ENCODE measurements around the gene CLCN6. TPM values are rescaled to one million over a fixed set of nuclear protein-coding genes. Genes with fewer than 3 reads are reported as not detected.

CLCN6 gene
- polyA plus RNA-seq, 2 of the 4 experiments (the other 2 are of a cell fraction) = 5.7 to 9.0 TPM

GRCh38 chr1:11781297-11781696 is 24.7 kb upstream of the CLCN6 start:
- 81% methylated on average over 12 of the region's 12 CpGs for WGBS (ENCODE audit: missing lambda C conversion rate)
- ChIA-PET CTCF (no interaction called here), POLR2A (no interaction called here)
- DNase-seq (ENCODE audit: low read depth in 1 of 2, low spot score in 1 of 2) (no peak), ATAC-seq (no peak), FAIRE-seq (no peak)
- Histone ChIP-seq H3K4me1 (no peaks in the 10 kb centered on the region), H3K27ac (no peak overlapping the region), H3K4me3 (no peak overlapping the region), H3K9me3 (no peaks in the 10 kb centered on the region), H3K4me2 (no peak overlapping the region)
- TF ChIP-seq EHF (CRISPR knock-in tag; IDR thresholded peaks at IDR 0.05) (no peak), ZC3H11A (IDR thresholded peaks at IDR 0.05) (no peak), EHMT2 (IDR thresholded peaks at IDR 0.05; ENCODE audit: low read depth) (no peak), EP300 (IDR thresholded peaks at IDR 0.05) (no peak), HOXB13 (CRISPR knock-in tag; IDR thresholded peaks at IDR 0.05; ENCODE audit: low read depth) (no peak), HOXA7 (CRISPR knock-in tag; IDR thresholded peaks at IDR 0.05) (no peak), REST (IDR thresholded peaks at IDR 0.05) (no peak), CBX2 (IDR thresholded peaks at IDR 0.05; ENCODE audit: borderline replicate concordance, low read depth) (no peak), FOSB (CRISPR knock-in tag; IDR thresholded peaks at IDR 0.05) (no peak), RARB (CRISPR knock-in tag; IDR thresholded peaks at IDR 0.05) (no peak), HOXB5 (CRISPR knock-in tag; IDR thresholded peaks at IDR 0.05) (no peak), NPAS2 (CRISPR knock-in tag; IDR thresholded peaks at IDR 0.05; ENCODE audit: borderline replicate concordance) (no peak), SREBF2 (IDR thresholded peaks at IDR 0.05) (no peak), KDM1A (IDR thresholded peaks at IDR 0.05; ENCODE audit: low read depth) (no peak), ZFP36 (IDR thresholded peaks at IDR 0.05; ENCODE audit: borderline replicate concordance, partially characterized antibody) (no peak)
- TF ChIP-seq, protein P1, sequence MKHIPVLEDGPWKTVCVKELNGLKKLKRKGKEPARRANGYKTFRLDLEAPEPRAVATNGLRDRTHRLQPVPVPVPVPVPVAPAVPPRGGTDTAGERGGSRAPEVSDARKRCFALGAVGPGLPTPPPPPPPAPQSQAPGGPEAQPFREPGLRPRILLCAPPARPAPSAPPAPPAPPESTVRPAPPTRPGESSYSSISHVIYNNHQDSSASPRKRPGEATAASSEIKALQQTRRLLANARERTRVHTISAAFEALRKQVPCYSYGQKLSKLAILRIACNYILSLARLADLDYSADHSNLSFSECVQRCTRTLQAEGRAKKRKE (CRISPR knock-in tag; IDR thresholded peaks at IDR 0.05; ENCODE audit: low read depth) = no peak

DNA sequence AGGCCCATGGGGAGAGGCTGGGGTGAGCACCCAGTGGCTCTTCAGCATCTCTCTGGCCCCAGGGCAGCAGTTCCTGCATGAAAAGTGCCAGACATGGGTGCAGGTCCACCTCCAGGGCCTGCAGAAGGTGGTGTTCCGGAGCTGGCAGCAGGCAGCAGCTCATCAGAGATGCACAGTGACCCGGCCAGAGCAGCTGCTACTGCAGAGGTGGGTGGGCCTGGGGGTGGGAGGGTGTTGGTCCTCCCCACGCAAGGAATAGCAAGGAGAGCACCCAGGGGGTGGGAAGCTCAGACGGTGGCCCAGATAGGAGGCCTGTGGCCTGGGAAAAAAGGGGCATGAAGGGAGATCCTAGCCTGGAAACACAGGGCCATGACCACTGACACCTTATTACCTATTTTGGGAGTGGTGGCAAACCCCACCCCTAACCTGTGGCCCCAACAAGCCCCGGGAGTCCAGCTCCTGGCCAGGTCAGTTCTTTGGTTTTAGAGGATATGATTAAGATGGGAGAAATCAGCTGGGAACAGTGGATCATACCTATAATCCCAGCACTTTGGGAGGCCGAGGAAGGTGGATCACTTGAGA is 23.8 kb upstream of the CLCN6 start:
- no peak overlapping the region for H3K4me2 ChIP-seq
- 78% methylated on average over 3 of the region's 6 CpGs for WGBS (ENCODE audit: missing lambda C conversion rate)
- CTCF ChIA-PET = interaction anchor here (0.7 kb wide), 1 partner anchor 86 kb away, joined by 3 read pairs; no protein-coding TSS in a partner anchor

DNA sequence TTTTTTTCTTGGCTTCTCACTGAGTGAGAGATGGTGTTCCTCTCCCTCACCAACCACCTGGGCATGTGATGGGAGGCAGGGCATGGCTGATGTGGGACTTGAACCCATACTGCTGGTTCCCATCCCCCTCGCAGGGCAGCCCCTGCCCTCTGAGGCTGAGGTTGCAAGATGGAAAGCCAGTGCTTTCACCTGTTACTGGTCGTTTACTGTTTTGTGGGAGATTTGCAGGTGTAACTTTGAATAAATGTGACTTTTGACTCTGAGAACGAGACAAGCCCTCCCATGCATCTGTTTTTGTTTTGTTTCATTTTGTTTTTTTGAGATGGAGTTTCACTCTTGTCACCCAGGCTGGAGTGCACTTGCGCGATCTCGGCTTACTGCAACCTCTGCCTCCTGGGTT is 22.4 kb upstream of the CLCN6 start:
- ATAC-seq (no peak), DNase-seq (ENCODE audit: low read depth in 1 of 2, low spot score in 1 of 2) (no peak), FAIRE-seq (no peak)
- ChIA-PET POLR2A (no interaction called here), CTCF (interaction anchor here (1.4 to 4.7 kb wide), 3 partner anchors 9 to 22 kb away, joined by 5 to 26 read pairs (median 7); partner anchors contain the start of gene C1orf167)
- Histone ChIP-seq H3K4me2 (no peak overlapping the region), H3K27ac (no peak overlapping the region), H3K4me1 (peaks cover 10% of the 10 kb centered on the region), H3K4me3 (no peak overlapping the region), H3K9me3 (no peaks in the 10 kb centered on the region)
- WGBS (ENCODE audit: missing lambda C conversion rate) = 79% methylated on average over 5 of the region's 6 CpGs
- TF ChIP-seq CHD4 (IDR thresholded peaks at IDR 0.05; ENCODE audit: borderline replicate concordance) (no peak), SREBF2 (IDR thresholded peaks at IDR 0.05) (no peak), CBX8 (IDR thresholded peaks at IDR 0.05) (no peak), ZSCAN20 (CRISPR knock-in tag; IDR thresholded peaks at IDR 0.05) (no peak), HMGXB4 (CRISPR knock-in tag; IDR thresholded peaks at IDR 0.05; ENCODE audit: borderline replicate concordance) (no peak), EHF (CRISPR knock-in tag; IDR thresholded peaks at IDR 0.05) (no peak), ELK1 (IDR thresholded peaks at IDR 0.05; ENCODE audit: low read depth, low read length) (no peak), CHD2 (IDR thresholded peaks at IDR 0.05; ENCODE audit: low read length, partially characterized antibody) (no peak), GATA3 (IDR thresholded peaks at IDR 0.05; ENCODE audit: borderline replicate concordance) (no peak), NFE2L2 (conservative IDR thresholded peaks at IDR 0.05; ENCODE audit: low read length) (no peak), BHLHE40 (IDR thresholded peaks at IDR 0.05; ENCODE audit: low read depth, low read length) (no peak)

More for the DNA sequence above, 23.8 kb upstream of the CLCN6 start:
- ATAC-seq (no peak), FAIRE-seq (no peak), DNase-seq (ENCODE audit: low read depth in 1 of 2, low spot score in 1 of 2) (no peak)
- no peak for TF ChIP-seq FOXS1 (CRISPR knock-in tag; IDR thresholded peaks at IDR 0.05)
- TF ChIP-seq, protein P2, sequence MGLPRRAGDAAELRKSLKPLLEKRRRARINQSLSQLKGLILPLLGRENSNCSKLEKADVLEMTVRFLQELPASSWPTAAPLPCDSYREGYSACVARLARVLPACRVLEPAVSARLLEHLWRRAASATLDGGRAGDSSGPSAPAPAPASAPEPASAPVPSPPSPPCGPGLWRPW (IDR thresholded peaks at IDR 0.05) = no peak
- no peak for TF ChIP-seq HOXB5 (CRISPR knock-in tag; IDR thresholded peaks at IDR 0.05)
- TF ChIP-seq RAD21 (conservative IDR thresholded peaks at IDR 0.05 in 1 of 2, IDR thresholded peaks at IDR 0.05 in 1 of 2) = no peak
- TF ChIP-seq KDM5A (IDR thresholded peaks at IDR 0.05) = no peak
- TF ChIP-seq NR3C1 (IDR thresholded peaks at IDR 0.05) = no peak
- H3K4me3 ChIP-seq = no peak overlapping the region
- H3K9me3 ChIP-seq = no peaks in the 10 kb centered on the region
- POLR2A ChIA-PET = interaction anchor here (1.0 kb wide), 1 partner anchor 46 kb away, joined by 3 read pairs; no protein-coding TSS in a partner anchor
- H3K4me1 ChIP-seq = peaks cover 2% of the 10 kb centered on the region; the same call in 1 of the 3 replicates
- H3K27ac ChIP-seq = no peak overlapping the region

Measured in A549 (cell line).